Activated CD4-positive, alpha-beta T cell treated with anti-CD3 and anti-CD28 coated beads for 24 hours (primary cell): ENCODE results near the gene KCNJ16.

Experiments
- DNase-seq, 2 donors: peaks; one replicate each; pipeline ENCODE4 v3.0.0-alpha.2; 2020; ENCODE audit warnings: low read depth in 2 of 2

The KCNJ16 gene

DNA sequence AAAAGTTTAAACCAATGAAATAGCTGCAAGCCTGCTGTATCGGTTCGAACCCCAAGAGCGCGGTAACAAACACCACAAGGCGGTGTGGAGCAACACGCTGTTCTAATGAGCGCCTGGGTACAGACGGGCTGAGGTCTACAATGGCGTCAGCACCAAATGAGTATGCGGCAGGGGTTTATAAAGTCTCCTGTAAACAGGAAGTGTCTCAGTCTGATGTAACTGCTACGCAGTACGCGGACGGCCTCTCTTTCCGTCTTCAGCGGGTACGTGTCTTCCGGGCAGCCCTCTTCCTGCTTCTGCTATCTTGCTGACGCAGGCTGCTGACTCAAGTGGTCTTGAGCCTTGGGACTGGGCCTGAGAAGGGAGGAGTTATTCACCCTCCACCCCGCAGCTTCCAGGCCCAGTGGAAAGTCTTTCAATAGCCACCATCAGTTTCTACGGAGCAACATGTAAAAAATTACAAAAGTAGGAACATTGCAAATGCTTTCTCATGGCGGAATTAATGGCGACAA, 53.8 kb downstream of the KCNJ16 start:
- DNase-seq, result no peak

DNA sequence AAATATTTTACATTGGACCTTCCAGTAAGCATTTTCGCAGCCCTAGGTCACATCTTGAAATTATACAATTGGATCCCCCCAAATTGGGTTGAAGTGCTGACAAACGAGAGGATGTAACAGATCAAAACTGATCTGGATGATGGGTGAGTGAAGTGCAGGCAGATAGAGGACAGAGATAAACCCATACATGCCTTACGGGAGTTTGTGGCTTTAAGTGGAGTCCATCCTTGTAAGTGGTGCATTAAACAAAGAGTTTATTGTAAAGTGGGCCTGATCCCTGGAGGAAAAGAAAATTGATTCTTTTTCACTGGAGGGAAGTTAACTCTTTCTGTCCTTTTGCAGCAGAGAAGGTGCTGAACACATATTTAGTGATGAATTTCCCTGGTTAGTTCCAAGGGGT, 55.3 kb downstream of the KCNJ16 start:
- DNase-seq, result no peak

GRCh38 chr17:70132505-70132904, 57.5 kb downstream of the KCNJ16 start:
- DNase-seq, result no peak

GRCh38 chr17:70134042-70134441, 59.0 kb downstream of the KCNJ16 start:
- no peak for DNase-seq

GRCh38 chr17:70134777-70135176, 59.8 kb downstream of the KCNJ16 start:
- no peak for DNase-seq

DNA sequence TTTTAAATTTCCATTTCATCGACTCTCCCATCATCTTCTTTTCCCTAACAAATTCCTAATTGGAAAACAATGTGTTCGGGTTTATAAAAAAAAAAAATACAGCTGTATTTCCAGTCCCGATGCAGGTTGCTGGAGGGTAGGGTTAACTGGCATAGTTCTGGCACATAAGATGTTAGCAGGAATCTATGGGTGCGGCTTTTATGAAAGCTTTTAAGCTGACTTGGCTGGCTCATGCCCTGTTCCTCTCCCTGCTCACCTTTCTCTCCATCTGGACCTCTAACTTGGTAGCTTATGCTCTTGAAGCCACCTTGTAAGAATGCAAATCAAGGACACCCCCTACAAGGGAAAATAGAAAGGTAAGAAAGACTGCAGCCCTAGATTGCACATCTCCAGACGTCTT, 61.1 kb downstream of the KCNJ16 start:
- no peak for DNase-seq

- DNase-seq, result peak; percentile 1
Observed at GRCh38 chr17:70137451-70138230, 62.6 kb downstream of the KCNJ16 start.

DNA sequence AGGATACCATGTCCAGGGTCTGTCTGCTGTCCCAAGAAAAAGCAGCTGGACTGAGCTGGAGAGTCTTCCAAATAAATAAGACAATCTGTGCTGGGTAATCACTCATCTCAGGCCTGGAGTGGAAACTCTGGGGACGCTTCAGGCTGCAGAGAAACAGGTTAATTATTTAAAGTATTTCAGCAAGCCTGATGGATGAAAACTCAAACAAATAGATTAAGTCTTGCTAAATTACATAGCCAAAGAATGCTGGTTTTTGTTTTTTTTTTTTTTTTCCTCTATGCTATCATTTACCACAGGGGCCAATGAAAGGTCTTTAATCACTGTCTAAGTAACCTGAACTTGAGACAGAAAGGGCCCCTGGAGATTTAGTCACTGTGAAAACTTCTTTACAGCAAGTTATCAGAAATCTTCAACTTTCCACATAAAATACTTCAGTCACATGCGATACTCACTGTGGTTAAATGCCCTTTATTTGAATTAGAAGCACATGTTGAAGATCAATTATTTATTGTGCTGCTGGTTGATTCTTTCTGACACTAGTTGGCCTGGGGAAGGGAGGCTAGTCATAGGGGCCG, 63.4 kb downstream of the KCNJ16 start:
- no peak for DNase-seq

GRCh38 chr17:70139449-70139993, 64.5 kb downstream of the KCNJ16 start:
- no peak for DNase-seq

GRCh38 chr17:70144260-70144846, 69.3 kb downstream of the KCNJ16 start:
- no peak for DNase-seq

GRCh38 chr17:70153210-70153609, 78.2 kb downstream of the KCNJ16 start:
- DNase-seq, result no peak

DNA sequence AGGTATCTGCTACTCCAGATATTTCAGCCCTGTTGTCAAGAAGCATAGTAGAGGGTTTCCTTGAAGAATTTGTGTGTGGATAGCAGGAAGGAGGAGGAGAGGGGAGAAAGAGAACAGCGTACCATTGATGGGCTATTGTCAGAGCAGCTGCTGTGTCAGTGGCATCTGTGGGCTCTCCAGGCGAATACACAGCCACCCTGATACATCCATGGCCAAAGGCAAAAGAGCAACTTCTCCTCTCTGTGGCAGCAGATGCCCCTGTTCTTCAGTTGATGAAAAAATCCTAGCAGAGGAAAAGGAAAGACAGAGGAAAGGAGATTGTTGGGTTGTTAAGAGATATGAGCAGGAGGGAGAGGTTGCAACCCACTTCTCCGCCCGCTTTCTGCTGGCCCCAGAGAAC, 82.1 kb downstream of the KCNJ16 start:
- DNase-seq, result no peak

GRCh38 chr17:70158180-70158579, 83.2 kb downstream of the KCNJ16 start:
- DNase-seq, result no peak

DNA sequence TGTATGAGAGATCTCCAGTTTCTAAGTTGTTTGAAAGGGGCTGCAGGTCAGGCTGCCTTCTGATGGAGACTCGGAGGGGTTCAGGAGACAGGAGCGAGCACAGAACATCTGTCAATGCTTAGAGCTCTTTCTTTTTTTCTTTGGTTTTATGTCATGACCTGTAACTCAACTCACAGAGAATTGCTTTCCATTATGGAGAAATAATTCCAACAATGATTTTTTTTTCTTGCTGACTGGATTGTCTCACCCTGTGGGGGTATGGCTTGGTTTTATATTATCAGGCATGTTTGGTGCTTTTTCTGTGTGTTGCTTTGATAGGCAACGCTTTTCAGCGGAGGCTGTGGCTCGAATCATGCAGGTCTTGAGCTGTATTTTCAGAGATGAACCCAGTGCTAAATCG, 83.6 kb downstream of the KCNJ16 start:
- no peak for DNase-seq

DNA sequence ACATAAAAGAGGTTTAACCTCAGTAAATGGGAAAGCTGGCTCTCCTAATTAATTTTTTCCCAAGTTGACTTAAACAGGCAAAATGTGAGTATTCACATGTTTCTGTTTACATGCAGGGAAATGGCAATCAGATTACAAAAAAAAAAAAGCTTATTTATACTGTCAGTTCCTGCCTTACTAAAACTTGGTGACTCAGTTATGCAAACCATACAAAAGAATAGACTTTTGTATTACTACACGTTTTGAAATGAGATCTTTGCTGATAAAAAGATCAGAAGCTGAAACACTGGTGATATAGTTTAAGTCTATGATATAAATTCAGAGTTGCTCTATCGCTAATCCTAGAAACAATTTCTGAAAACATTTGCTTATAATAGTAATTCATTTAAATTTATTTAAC, 85.0 kb downstream of the KCNJ16 start:
- DNase-seq, result no peak

GRCh38 chr17:70161519-70161918, 86.5 kb downstream of the KCNJ16 start:
- no peak for DNase-seq

DNA sequence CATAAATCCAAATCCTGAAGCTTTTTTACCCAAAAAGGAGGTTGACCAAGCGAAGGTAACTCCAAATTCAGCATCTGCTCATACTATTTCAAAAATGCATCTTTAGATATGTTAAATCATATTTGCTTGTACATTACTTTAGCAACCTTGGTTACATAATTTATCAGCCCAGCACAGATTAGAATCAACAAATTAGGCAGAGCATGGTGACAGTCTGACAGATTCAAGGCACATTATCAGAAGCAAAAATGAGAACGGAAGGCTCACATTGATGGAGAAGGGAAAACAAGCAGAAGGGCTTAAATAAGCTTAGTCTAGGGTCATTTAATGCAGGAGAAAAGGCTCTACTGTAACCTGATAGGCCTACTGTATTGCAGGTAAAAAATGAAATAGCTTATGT, 90.4 kb downstream of the KCNJ16 start:
- DNase-seq, result no peak

DNA sequence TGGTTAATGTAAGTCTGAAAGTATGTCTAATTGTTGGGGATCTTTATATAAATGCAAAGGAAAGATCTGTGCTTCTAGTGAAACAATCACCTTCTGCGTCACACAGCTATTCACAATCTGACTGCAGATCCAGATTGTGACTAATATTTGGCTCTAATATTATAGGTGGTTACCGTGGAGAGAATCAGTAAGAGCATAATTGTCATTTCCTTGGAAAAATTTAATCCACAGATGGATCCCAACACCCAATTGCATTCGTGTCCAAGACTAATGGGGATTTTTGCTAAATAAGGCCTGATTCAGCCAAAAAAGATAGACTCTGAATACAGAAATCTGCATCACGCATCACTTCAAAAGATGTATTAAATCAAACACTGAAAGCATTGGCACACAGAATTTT, 91.6 kb downstream of the KCNJ16 start:
- DNase-seq, result no peak

DNA sequence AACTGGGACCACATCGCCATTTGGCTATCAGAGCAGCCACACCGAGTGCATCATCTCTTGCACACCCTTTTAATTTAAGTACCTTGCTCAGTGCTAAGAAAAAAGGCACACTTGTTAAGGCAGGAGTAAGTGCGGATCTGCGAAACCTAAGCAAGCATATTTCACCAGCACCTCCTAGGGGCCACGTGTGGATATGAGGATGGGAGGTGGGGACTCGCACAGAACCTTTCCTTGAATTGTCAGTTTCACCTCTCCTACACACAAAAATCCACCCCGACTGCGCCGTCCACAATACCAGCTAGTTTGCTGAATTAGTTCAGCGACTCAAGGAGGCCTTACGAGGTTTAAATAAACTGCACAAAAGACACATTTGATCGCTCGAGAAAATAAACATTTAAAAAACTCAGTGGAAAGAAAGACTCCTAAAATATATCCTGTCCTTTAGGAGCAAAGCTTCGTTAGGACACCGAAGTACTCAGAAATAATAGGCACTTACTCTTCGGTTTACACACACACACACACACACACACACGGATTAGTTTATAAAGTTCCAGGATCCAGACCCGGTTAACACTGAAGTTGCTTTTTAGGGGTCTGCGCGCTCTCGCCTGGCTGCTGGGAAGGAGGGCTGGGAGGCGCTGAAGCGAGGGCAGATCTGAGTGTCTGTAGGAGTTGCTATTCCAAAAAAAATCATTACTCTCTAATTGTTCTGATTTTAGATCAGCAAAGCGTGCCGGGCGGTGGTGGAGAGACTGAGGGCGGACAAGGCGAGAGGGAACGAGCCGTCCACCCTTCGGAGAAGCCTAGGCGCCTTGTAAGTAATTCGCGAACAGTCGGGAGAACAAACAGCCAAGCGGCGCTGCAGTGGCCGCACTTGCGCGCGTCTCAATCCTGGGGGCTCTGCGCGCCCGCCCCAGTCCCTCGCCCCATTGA, 93.3 kb downstream of the KCNJ16 start:
- no peak for DNase-seq

GRCh38 chr17:70168977-70169708, 94.1 kb downstream of the KCNJ16 start, which contains the start of gene KCNJ2:
TSS of gene KCNJ2 (plus strand) at chr17:70169532. CDS start at chr17:70175040, 5,508 bp downstream.
- DNase-seq, result peak; percentile 7 to 44
